ENCODE results near the gene LIG1.

Gene LIG1

GRCh38 chr19:48069435-48069834 is 100.7 kb downstream of the LIG1 start:
- FAIRE-seq: no peak

All from G401.6 (cell line).